Activated T-helper 1 cell treated with anti-CD3 and anti-CD28 coated beads, Interleukin-12 subunit alpha, Interleukin-12 subunit beta, Interleukin-2, Interleukin-4 antibody, amounts not matched to agents 30 ng/mL and 10 ng/mL and 1 ng/mL, durations not matched to agents 14 hours and 24 hours and 36 hours (primary cell): ENCODE data around the gene PSMD7. TPM values are rescaled to one million over a fixed set of nuclear protein-coding genes. Genes with fewer than 3 reads are reported as not detected.

Experiments
- DNase-seq: peaks from one replicate; pipeline ENCODE4 v3.0.0; 2021; ENCODE audit warnings: low spot score
- H3K27ac Mint-ChIP-seq: one replicate; pipeline ENCODE4 v1.8.0; 2021; ENCODE audit warnings: mild to moderate bottlenecking, mixed read lengths
- H3K27me3 Mint-ChIP-seq: one replicate; pipeline ENCODE4 v1.8.0; 2022; ENCODE audit warnings: mild to moderate bottlenecking, moderate library complexity, mixed read lengths; ENCODE audit not compliant: insufficient read depth
- H3K36me3 Mint-ChIP-seq: one replicate; pipeline ENCODE4 v1.8.0; 2021; ENCODE audit warnings: low read depth, mixed read lengths
- H3K4me1 Mint-ChIP-seq: one replicate; pipeline ENCODE4 v1.8.0; 2021; ENCODE audit warnings: low read depth, mixed read lengths
- H3K4me3 Mint-ChIP-seq: one replicate; pipeline ENCODE4 v1.8.0; 2021; ENCODE audit warnings: mild to moderate bottlenecking, moderate library complexity, mixed read lengths
- H3K9me3 Mint-ChIP-seq: one replicate; pipeline ENCODE4 v1.8.0; 2021; ENCODE audit warnings: mixed read lengths
- intact Hi-C: fragments of 100-400 bp; cut with micrococcal nuclease; formaldehyde crosslinking; loops from one replicate; pipeline ENCODE4 v1.15.1; 2024
- total RNA-seq: library from RNA; stranded (reverse); gene quantifications from 2 replicates; pipeline ENCODE4 v1.2.3, GENCODE V29; 2022

Gene PSMD7
- 168 and 175 TPM in 2 replicates for total RNA-seq

GRCh38 chr16:74296432-74297144 lies at the start of gene PSMD7:
Gene PSMD7, plus strand, starts transcription at chr16:74296814. Its CDS starts 101 bp downstream, at chr16:74296915.
- Mint-ChIP-seq H3K4me3 (peak within 1 kb of the TSS; percentile 90), H3K27me3 (no peaks in the 10 kb centered on the region), H3K9me3 (peaks cover 6% of the 10 kb centered on the region), H3K27ac (peak within 1 kb of the TSS; percentile 93), H3K4me1 (peaks cover 27% of the 10 kb centered on the region), H3K36me3 (peaks cover 33% of the 10 kb centered on the region)
- DNase-seq, result peak; percentile 88
- intact Hi-C loops, result loop anchor here (1.0 to 10.0 kb wide), 9 partner anchors 13 to 1351 kb away; partner anchors contain the start of genes ADAT1, GABARAPL2, GLG1 and KARS1

- DNase-seq, result no peak
- Mint-ChIP-seq H3K4me1 (no peaks in the 10 kb centered on the region), H3K27me3 (peaks cover 9% of the 10 kb centered on the region), H3K36me3 (no peaks in the 10 kb centered on the region), H3K27ac (no peak overlapping the region), H3K9me3 (no peaks in the 10 kb centered on the region), H3K4me3 (no peak overlapping the region)
- intact Hi-C loops, result no loop called here
These were observed 47.4 kb upstream of the PSMD7 start for GRCh38 chr16:74249254-74249653.

- no peaks in the 10 kb centered on the region for H3K4me1 Mint-ChIP-seq
- intact Hi-C loops, result no loop called here
- H3K27me3 Mint-ChIP-seq, result peaks cover 6% of the 10 kb centered on the region
- DNase-seq, result no peak
- H3K9me3 Mint-ChIP-seq, result no peaks in the 10 kb centered on the region
- H3K27ac Mint-ChIP-seq, result no peak overlapping the region
- no peaks in the 10 kb centered on the region for H3K36me3 Mint-ChIP-seq
- no peak overlapping the region for H3K4me3 Mint-ChIP-seq
These were observed 46.8 kb upstream of the PSMD7 start for GRCh38 chr16:74249846-74250245.

GRCh38 chr16:74252329-74252728 lies 44.3 kb upstream of the PSMD7 start:
- Mint-ChIP-seq H3K9me3 (no peaks in the 10 kb centered on the region), H3K27me3 (peaks cover 4% of the 10 kb centered on the region), H3K4me1 (no peaks in the 10 kb centered on the region), H3K27ac (no peak overlapping the region), H3K4me3 (no peak overlapping the region), H3K36me3 (no peaks in the 10 kb centered on the region)
- intact Hi-C loops, result no loop called here
- no peak for DNase-seq

DNA sequence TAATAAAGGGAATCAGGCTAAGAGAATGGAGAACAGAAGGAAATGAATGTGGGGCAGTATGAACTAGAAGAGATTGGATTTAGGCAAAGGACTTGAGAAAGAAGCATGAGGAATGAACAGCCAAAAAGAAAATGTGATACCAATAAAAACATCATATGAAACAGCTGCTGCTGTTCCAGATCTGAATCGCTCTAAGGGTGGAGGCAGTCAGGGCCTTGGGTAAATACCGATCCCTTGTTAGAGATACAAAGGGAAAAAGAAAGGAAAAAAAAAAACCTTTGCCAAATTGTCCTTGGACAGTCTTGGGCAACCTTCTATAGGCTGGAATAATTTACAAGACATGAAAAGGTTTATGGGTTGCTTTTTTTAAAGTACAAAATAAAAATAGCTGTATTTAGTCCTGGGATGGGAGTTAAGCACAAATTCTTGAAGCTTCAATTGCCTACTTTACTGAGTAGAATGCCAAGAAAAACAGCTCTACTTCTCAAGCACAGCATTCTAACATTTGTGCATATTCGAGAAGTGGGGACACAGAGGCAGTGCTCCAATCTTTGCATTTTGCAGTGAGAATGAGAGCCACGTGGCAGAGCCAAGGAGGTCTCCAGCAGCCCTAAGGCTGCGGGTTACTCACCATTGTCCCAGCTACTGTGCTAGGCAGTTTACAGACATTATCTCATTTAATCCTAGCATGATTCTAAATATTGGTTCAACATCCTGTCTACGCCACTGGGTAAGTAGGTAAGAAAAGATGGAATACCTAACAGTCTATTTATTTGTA lies 43.3 kb upstream of the PSMD7 start:
- no peak for DNase-seq
- Mint-ChIP-seq H3K4me1 (no peaks in the 10 kb centered on the region), H3K27me3 (peaks cover 1% of the 10 kb centered on the region), H3K36me3 (no peaks in the 10 kb centered on the region), H3K4me3 (no peak overlapping the region), H3K27ac (no peak overlapping the region), H3K9me3 (no peaks in the 10 kb centered on the region)
- intact Hi-C loops, result no loop called here

DNA sequence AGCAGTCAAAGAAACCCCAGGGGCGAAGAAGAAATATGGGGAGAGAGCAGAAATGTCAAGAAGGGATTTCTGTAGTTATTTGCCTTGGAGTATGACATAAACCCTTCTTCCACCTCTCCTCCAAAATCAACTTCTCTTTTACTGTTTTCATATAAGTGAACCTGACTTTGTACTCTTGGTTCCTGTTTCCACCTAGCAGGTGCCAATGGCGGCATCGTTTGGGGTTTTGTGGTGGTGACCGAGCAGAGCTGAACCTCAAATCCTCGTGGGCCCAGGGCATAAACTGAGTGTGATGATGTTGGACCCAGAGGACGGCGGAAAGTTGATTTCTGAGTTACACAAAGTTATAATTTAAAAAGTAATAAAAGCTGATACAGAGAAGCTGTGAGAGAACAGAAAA lies 39.6 kb upstream of the PSMD7 start:
- Mint-ChIP-seq H3K36me3 (no peaks in the 10 kb centered on the region), H3K9me3 (no peaks in the 10 kb centered on the region), H3K27me3 (peaks cover 3% of the 10 kb centered on the region), H3K27ac (no peak overlapping the region), H3K4me3 (no peak overlapping the region), H3K4me1 (no peaks in the 10 kb centered on the region)
- no peak for DNase-seq
- intact Hi-C loops, result no loop called here

DNA sequence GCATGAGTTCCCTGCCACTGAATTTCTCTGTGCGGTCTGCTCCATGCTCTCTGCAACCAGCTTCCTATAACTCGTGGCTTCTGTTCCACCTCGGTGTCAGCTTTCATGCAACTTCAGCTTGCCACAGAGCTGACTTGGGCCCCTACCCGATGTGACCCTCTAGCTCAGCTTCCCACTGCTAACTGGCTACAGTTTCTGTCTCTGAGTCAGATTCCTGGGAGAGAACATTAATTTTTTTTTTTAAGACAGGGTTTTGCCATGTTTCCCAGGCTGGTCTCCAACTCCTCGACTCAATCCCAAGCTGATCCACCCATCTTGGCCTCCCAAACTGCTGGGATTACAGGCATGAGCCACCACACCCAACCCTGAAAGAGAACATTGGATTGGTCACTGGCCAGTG lies 35.5 kb upstream of the PSMD7 start:
- Mint-ChIP-seq H3K9me3 (no peaks in the 10 kb centered on the region), H3K4me3 (no peak overlapping the region), H3K4me1 (no peaks in the 10 kb centered on the region), H3K36me3 (no peaks in the 10 kb centered on the region), H3K27ac (no peak overlapping the region), H3K27me3 (peaks cover 3% of the 10 kb centered on the region)
- no peak for DNase-seq
- intact Hi-C loops, result no loop called here

DNA sequence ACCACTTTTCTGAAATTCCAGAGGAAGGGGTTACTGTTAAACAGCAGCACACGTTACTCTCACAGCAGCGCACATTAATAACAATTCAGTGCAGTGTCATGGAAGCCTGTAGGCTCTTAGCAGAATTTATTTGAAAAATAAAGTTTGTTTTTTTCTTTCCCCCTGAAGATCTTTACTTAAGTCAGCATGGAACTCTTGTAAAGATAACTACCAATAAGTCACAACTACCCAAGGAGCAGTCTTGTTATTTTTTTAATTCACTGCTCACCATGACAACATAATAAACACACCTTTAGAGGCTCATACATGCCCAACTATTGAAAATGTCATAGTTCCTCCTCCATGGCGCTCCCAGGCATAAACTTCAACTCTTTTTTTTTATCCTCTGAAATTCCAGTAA lies 31.8 kb upstream of the PSMD7 start:
- H3K4me3 Mint-ChIP-seq, result no peak overlapping the region
- H3K27me3 Mint-ChIP-seq, result peaks cover 5% of the 10 kb centered on the region
- no peaks in the 10 kb centered on the region for H3K36me3 Mint-ChIP-seq

GRCh38 chr16:74268372-74268782 lies 28.2 kb upstream of the PSMD7 start:
- DNase-seq, result no peak
- intact Hi-C loops, result no loop called here
- H3K4me1 Mint-ChIP-seq, result no peaks in the 10 kb centered on the region
- no peak overlapping the region for H3K27ac Mint-ChIP-seq
- H3K9me3 Mint-ChIP-seq, result no peaks in the 10 kb centered on the region
- H3K36me3 Mint-ChIP-seq, result no peaks in the 10 kb centered on the region
- no peak overlapping the region for H3K4me3 Mint-ChIP-seq
- H3K27me3 Mint-ChIP-seq, result peaks cover 5% of the 10 kb centered on the region

More for the DNA sequence above, 31.8 kb upstream of the PSMD7 start:
- DNase-seq, result no peak
- H3K9me3 Mint-ChIP-seq, result no peaks in the 10 kb centered on the region
- no peaks in the 10 kb centered on the region for H3K4me1 Mint-ChIP-seq
- H3K27ac Mint-ChIP-seq, result no peak overlapping the region
- intact Hi-C loops, result no loop called here

GRCh38 chr16:74271872-74272271 lies 24.7 kb upstream of the PSMD7 start:
- Mint-ChIP-seq H3K4me1 (no peaks in the 10 kb centered on the region), H3K27me3 (peaks cover 27% of the 10 kb centered on the region), H3K4me3 (no peak overlapping the region), H3K36me3 (no peaks in the 10 kb centered on the region), H3K9me3 (no peaks in the 10 kb centered on the region), H3K27ac (no peak overlapping the region)
- DNase-seq, result no peak
- intact Hi-C loops, result no loop called here

GRCh38 chr16:74275031-74275636 lies 21.5 kb upstream of the PSMD7 start:
- Mint-ChIP-seq H3K27ac (no peak overlapping the region), H3K27me3 (peaks cover 27% of the 10 kb centered on the region), H3K36me3 (no peaks in the 10 kb centered on the region), H3K4me1 (no peaks in the 10 kb centered on the region), H3K4me3 (no peak overlapping the region), H3K9me3 (peaks cover 6% of the 10 kb centered on the region)
- intact Hi-C loops, result no loop called here
- no peak for DNase-seq

- Mint-ChIP-seq H3K9me3 (peaks cover 6% of the 10 kb centered on the region), H3K27me3 (peaks cover 29% of the 10 kb centered on the region), H3K27ac (no peak overlapping the region), H3K4me1 (no peaks in the 10 kb centered on the region), H3K36me3 (no peaks in the 10 kb centered on the region), H3K4me3 (no peak overlapping the region)
- no peak for DNase-seq
- intact Hi-C loops, result no loop called here
These were observed 20.9 kb upstream of the PSMD7 start for GRCh38 chr16:74275711-74276110.

DNA sequence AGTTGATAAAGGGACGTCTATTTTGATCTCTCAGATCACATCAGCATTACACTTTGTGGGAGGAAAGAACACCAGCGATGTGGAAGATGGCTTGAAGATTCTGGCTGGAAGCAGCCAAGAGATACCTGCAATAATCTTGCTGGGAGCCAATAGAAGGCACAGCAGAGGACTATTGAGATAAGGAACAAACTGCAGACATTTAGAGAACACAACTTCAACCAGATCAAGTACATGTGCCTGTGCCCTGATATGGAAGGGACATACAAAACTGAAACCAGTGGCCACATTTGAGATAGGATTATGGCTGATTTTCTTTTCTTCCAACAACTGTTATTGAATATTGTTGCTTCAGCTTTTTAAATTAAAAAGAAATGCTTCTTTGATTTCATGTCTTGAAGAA lies 18.6 kb upstream of the PSMD7 start:
- H3K27ac Mint-ChIP-seq, result no peak overlapping the region
- intact Hi-C loops, result no loop called here
- H3K4me1 Mint-ChIP-seq, result no peaks in the 10 kb centered on the region
- H3K4me3 Mint-ChIP-seq, result no peak overlapping the region
- H3K36me3 Mint-ChIP-seq, result no peaks in the 10 kb centered on the region
- peaks cover 36% of the 10 kb centered on the region for H3K27me3 Mint-ChIP-seq
- H3K9me3 Mint-ChIP-seq, result peaks cover 6% of the 10 kb centered on the region
- DNase-seq, result no peak
